Glutamatergic neuron (in vitro differentiated cells): ENCODE results near the gene RAB11FIP3. TPM values are rescaled to one million over a fixed set of nuclear protein-coding genes. Genes with fewer than 3 reads are reported as not detected.

Experiments used
- DNase-seq: peaks from one replicate; pipeline ENCODE4 v3.0.0; 2022
- H3K27ac Mint-ChIP-seq: one replicate; pipeline ENCODE4 v1.8.0; 2020; ENCODE audit warnings: mild to moderate bottlenecking, mixed read lengths, inconsistent platforms; ENCODE audit not compliant: unreplicated experiment
- H3K27me3 Mint-ChIP-seq: one replicate; pipeline ENCODE4 v1.8.0; 2020; ENCODE audit warnings: mild to moderate bottlenecking, moderate library complexity, mixed read lengths, inconsistent platforms; ENCODE audit not compliant: unreplicated experiment
- H3K36me3 Mint-ChIP-seq: one replicate; pipeline ENCODE4 v1.8.0; 2020; ENCODE audit warnings: mild to moderate bottlenecking, mixed read lengths, inconsistent platforms; ENCODE audit not compliant: unreplicated experiment
- H3K4me1 Mint-ChIP-seq: one replicate; pipeline ENCODE4 v1.8.0; 2020; ENCODE audit warnings: mild to moderate bottlenecking, low read depth, mixed read lengths, inconsistent platforms; ENCODE audit not compliant: unreplicated experiment
- H3K4me3 Mint-ChIP-seq: one replicate; pipeline ENCODE4 v1.8.0; 2020; ENCODE audit warnings: mild to moderate bottlenecking, mixed read lengths, inconsistent platforms; ENCODE audit not compliant: unreplicated experiment
- H3K9me3 Mint-ChIP-seq: one replicate; pipeline ENCODE4 v1.8.0; 2020; ENCODE audit warnings: mild to moderate bottlenecking, moderate library complexity, mixed read lengths, inconsistent platforms; ENCODE audit not compliant: unreplicated experiment
- total RNA-seq: library from RNA; stranded (reverse); fragmentation: NEBNext Ultra II Directional; extraction: Animal tissue kit (Norgen Biotek cat#: 25700); gene quantifications from one replicate; pipeline ENCODE4 v1.2.1, GENCODE V29; 2021; ENCODE audit not compliant: unreplicated experiment
- TF ChIP-seq, protein P1 (sequence below): fragments of 200-600 bp; sonication (generic); IDR thresholded peaks from one replicate; pipeline ENCODE4 v1.5.0; 2021; ENCODE audit not compliant: partially characterized antibody, unreplicated experiment

RAB11FIP3 gene
- total RNA-seq, 1 donor from 2014 or later: 103 TPM

DNA sequence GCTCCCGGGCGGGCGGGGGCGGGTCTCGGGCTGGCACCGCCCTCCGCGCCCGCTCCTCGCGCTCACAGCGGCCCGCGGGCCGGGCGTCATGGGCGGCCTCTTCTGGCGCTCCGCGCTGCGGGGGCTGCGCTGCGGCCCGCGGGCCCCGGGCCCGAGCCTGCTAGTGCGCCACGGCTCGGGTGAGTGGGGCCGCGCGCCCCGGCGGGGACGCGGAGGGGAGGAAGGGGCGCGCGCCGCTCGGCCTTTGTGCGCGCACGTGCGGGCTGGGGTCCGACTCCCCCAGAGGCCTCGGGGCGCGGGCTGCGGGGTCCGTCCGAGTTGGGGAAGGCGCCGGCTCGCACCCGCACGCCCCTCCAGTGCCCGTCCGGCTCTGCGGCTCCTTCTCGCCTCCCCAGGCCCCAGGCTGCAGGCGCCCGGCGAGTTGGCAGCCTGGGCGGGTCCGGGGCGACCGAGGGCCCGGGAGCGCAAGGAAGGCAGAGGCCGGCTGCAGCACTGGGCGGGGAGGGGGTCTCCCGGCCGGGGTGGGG, 28.3 kb upstream of the RAB11FIP3 start, which contains the start of gene NME4:
NME4 (plus strand) TSS at position 65 of the 527 bp plus-strand sequence; CDS start at position 89, 24 bp downstream.
- TF ChIP-seq, protein P1, sequence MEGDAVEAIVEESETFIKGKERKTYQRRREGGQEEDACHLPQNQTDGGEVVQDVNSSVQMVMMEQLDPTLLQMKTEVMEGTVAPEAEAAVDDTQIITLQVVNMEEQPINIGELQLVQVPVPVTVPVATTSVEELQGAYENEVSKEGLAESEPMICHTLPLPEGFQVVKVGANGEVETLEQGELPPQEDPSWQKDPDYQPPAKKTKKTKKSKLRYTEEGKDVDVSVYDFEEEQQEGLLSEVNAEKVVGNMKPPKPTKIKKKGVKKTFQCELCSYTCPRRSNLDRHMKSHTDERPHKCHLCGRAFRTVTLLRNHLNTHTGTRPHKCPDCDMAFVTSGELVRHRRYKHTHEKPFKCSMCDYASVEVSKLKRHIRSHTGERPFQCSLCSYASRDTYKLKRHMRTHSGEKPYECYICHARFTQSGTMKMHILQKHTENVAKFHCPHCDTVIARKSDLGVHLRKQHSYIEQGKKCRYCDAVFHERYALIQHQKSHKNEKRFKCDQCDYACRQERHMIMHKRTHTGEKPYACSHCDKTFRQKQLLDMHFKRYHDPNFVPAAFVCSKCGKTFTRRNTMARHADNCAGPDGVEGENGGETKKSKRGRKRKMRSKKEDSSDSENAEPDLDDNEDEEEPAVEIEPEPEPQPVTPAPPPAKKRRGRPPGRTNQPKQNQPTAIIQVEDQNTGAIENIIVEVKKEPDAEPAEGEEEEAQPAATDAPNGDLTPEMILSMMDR: no peak
- DNase-seq: peak; percentile 66
- peaks cover 4% of the 10 kb centered on the region for H3K9me3 Mint-ChIP-seq
- peak within 1 kb of the TSS; percentile 90 for H3K4me3 Mint-ChIP-seq
- peaks cover 9% of the 10 kb centered on the region for H3K27me3 Mint-ChIP-seq
- H3K27ac Mint-ChIP-seq: peak within 1 kb of the TSS; percentile 93
- H3K36me3 Mint-ChIP-seq: no peaks in the 10 kb centered on the region
- peaks cover 8% of the 10 kb centered on the region for H3K4me1 Mint-ChIP-seq

DNA sequence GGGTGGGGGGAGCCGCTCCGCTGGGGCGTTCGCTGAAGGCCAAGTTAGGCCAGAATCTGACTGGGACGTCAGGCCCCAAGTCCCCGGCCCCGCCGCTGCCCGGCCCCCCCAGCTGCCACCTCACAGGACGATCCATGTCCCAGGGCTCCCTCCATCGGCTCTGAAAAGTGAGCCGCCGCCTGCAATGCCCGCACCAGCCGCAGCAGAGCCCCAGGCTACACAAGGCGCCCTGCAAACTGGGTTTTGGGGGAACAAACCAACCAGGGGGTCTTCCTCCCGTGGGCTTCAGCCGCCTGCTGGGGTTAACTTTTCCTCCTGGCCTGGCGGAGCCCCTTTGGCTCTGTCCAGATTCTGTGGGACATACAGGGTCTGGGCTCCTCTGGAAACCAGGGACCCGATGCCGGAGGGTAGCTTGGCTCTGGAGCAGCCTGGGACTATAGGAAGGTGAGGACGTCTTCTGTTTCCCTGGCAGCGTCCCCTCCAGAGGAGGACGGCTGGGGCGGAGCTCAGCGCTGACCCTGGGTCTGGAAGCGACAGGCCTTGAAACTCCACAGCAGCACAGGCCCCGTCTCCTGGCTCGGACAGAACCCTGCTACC, 27.6 kb upstream of the RAB11FIP3 start:
- no peak overlapping the region for H3K27ac Mint-ChIP-seq
- peaks cover 6% of the 10 kb centered on the region for H3K9me3 Mint-ChIP-seq
- peak overlapping the region; percentile 59 for H3K4me3 Mint-ChIP-seq
- H3K4me1 Mint-ChIP-seq: peaks cover 8% of the 10 kb centered on the region
- H3K27me3 Mint-ChIP-seq: peaks cover 9% of the 10 kb centered on the region
- peak; percentile 89 for DNase-seq
- TF ChIP-seq, protein P1: no peak
- no peaks in the 10 kb centered on the region for H3K36me3 Mint-ChIP-seq

- peak overlapping the region; percentile 59 for H3K4me3 Mint-ChIP-seq
Observed at GRCh38 chr16:398561-399339, 26.7 kb upstream of the RAB11FIP3 start.

GRCh38 chr16:399340-400019, 26.0 kb upstream of the RAB11FIP3 start:
- H3K27me3 Mint-ChIP-seq: peaks cover 9% of the 10 kb centered on the region
- peaks cover 6% of the 10 kb centered on the region for H3K9me3 Mint-ChIP-seq
- H3K36me3 Mint-ChIP-seq: no peaks in the 10 kb centered on the region
- no peak overlapping the region for H3K27ac Mint-ChIP-seq
- TF ChIP-seq, protein P1: no peak
- peaks cover 8% of the 10 kb centered on the region for H3K4me1 Mint-ChIP-seq
- no peak for DNase-seq
- H3K4me3 Mint-ChIP-seq: no peak overlapping the region

More at GRCh38 chr16:398561-399339, 26.7 kb upstream of the RAB11FIP3 start:
- Mint-ChIP-seq H3K27ac (no peak overlapping the region), H3K27me3 (peaks cover 9% of the 10 kb centered on the region), H3K4me1 (peaks cover 8% of the 10 kb centered on the region), H3K36me3 (no peaks in the 10 kb centered on the region), H3K9me3 (peaks cover 6% of the 10 kb centered on the region)
- TF ChIP-seq, protein P1: no peak
- no peak for DNase-seq
